NCI-H146 (cell line): Measurements from ENCODE around the gene LRMDA.

Source experiments
- DNase-seq: peaks from one replicate; lab custom pipeline; 2025; lab: John Stamatoyannopoulos, UW

The LRMDA gene

DNA sequence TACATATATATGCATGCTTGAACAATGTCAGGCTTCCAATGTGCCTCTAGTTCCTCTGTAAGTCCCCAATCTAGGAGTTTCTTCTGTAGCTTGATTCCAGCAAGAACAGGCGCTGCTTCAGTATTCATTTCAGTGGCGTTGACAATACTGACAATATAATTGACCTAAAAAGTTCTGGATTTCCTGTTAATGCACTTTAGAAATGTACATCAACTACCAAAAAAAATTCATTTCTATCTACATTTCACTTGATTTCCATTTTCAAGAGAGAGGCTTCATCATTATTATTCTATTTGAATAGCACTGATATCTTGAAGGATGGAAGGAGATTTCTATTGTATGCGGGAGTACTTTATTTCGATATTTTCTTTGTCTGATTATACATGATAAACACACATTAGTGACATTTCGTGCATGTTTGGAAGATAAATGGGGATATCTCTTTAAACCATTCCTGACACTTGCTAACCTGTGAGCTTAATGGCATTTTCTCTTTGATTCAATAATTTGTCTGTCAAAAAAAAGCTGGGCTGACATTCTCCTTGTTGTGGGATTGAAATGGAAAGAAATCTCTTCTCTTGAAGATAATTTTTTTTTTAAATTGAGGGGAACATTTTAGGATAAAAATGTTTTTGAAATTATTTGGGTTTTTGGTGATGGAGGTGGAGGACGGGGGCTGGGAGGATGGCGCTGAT is 568.2 kb downstream of the LRMDA start:
- no peak for DNase-seq

DNA sequence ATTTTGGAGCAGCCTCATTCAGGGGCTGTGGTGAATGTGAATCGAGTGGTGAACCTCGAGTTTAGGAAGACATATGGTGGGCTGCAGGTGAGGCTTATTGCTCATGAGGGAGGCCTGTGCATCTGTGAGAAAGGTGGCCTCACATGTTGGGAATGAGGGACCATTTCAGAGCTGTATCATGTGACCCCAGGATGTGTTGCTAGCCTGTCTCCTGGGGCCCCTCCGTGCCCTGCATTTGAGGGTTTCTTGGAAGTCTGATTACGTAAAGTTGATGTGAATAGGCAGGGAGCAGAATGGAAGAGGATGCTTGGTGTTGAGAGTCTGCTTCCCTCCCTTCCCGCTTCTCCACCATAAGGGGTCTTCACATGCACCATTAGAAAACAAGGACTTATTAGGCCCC is 569.1 kb downstream of the LRMDA start:
- DNase-seq: no peak

DNA sequence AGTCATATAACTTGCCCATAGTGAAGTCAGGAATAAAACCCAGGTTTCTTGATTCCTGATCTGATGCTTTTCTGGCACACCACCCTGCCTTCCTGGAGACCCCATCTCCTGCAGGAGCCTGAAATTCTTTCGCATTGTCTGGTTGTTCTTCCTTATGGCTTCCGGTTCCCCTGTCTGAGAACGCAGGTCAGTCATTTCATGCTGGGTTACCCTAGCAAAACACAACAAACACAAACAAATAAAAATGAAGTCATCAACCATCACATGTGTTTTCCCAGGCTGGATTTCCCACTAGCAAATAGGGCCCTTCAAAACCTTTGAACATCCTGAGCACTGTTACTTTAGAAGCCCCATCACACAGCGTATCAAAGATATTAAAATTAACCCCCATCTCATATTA is 569.6 kb downstream of the LRMDA start:
- no peak for DNase-seq

DNA sequence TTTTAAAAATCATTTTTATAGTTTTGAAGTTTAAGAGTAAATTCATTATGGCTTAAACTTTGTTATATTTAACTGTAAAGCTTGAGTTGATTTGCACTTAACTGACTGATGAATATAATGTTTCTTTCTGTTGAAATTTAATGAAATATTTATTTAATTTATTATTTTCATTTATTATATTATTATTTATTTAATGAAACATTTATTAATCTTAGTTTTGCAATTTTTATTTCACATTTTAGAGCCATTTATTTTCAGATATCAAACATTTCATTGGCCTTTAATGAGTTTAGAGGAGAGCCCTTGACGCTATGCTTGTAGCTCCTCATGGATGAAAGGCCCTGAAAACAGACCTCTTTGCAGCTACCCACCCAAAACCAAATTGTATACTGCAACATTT is 570.0 kb downstream of the LRMDA start:
- DNase-seq: no peak

DNA sequence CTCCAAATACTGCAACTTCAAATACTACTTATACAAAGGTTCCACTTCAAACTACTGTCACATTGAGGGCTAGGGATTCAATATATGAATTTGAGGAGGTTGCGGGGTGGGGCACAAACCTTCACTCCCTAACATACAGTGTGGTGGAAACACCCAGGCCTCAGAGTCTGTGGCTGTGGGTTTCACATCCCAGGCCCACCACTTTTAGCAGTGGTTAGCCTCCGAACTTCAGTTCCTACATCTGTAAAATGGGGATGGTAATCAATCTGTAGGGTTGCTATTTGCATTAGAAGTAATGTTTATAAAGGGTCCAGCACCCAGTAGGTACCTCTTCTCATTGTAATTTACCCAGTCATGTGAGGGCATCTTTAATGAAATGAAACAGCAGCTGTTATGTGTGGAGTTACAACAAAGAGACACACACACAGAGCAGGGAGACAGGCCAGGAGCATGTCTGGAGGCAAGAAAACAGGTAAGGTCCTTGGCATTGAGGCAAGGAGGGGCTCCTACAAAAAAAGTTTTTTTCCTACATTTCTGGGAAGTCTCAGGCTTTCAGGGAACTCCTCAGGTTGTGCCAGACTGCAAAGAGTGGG is 570.9 kb downstream of the LRMDA start:
- DNase-seq: no peak

DNA sequence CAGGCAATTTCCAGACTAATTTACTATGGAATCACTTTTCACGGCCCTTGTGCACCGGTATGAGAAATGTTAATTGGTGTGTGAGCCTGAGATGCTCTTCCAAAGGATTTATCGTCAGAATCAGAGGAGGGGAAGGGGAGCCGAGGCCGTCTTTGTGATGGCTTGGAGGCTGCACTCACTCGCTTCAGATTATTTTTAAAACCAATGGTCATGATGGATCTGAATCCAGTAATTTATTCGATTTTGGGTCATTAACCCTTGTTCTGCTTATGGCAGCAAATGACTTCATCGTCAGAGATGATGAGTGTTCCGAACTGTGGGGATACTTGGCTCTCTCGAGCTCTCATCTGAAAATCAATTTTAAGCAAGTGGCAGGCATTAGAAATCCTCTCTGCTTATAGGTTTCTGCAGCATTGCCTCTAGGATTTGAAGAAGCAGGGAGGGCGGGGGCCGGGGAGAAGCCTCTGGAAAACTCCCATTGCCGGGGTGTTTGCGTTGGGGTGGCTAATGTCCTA is 576.3 kb downstream of the LRMDA start:
- DNase-seq: no peak

DNA sequence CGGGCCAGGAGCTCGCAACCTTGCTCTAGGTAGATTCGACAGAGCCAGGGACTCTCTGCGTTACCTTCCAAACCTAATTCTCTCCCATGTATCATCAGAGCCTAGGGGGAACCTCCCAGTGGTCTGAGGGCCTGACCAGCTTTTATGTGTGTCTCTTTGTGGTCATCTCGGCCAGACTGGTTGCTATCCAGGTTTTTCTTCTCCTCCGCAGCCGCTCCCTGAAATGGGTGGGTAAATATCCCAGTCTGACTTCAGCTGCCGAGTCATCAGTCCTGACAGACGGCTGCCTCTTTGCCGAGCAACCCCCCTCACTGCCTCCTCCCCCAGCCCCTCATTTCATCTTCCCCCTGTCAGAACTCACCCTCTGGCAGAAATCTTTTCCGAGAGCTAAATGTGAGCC is 578.1 kb downstream of the LRMDA start:
- DNase-seq: no peak

DNA sequence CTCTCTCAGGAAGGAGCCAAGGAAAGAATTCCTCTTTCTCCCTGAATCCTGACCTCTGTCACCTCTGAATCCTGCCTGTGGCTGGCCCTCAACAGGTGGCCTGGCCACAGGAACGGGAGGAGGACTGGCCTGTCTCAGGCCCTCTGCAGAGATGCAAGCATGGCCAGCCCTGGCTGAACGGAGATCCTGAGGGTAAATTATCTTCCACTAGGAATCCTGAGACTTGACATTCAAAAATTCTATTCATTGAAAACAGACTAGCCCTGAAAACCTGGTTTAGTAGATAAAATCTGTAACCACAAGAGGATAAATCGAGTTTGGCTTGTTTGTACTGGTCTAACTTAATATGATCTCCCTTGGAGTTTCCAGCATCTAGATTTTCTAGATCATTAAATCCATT is 579.3 kb downstream of the LRMDA start:
- no peak for DNase-seq

DNA sequence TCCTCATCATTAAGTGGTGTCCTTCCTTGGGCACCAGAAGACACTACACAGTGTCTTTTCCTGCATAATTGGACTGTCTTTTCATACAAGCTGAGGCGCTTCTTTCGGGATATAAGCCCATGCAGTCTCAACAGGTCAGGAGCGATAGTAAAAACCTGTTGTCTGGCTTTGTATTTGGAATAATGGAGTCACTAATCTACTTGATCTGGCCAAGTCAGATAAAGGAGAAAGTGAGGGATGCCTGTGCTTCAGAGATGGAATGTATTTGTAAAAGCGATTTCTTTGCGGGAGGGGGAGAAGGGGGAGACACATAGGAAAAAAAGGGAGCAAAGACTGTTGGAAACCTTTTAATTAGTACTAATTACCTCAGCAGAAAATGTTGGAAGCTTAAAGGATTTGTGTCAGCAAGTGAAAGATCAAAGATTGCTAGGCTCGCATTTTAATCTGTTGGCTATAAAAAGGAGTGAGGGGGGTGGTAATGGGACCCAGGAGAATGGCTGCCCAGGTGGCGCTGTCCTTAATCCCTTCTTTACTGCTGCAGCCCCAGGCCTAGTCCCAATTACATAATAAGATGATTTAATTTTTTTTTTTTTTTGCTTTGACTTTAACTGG is 581.4 kb downstream of the LRMDA start:
- DNase-seq: no peak

DNA sequence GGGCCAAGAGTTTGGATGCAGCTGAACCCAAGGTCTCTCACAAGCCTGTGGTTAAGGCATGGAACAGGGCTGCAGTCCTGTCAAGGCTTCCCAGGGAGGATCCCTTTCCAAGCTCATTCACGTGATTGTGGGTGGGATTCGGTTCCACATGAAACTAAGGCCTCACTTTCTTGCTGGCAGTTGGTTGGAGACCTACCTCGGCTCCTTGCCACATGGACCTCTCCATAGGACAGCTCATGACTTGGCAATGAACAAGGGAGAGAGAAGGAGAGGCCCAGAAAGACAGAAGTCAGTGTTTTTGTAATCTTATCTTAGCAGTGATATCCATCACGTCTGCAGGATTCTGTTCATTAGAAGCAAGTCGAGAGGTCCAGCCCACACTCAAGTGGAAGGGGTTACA is 583.8 kb downstream of the LRMDA start:
- no peak for DNase-seq

DNA sequence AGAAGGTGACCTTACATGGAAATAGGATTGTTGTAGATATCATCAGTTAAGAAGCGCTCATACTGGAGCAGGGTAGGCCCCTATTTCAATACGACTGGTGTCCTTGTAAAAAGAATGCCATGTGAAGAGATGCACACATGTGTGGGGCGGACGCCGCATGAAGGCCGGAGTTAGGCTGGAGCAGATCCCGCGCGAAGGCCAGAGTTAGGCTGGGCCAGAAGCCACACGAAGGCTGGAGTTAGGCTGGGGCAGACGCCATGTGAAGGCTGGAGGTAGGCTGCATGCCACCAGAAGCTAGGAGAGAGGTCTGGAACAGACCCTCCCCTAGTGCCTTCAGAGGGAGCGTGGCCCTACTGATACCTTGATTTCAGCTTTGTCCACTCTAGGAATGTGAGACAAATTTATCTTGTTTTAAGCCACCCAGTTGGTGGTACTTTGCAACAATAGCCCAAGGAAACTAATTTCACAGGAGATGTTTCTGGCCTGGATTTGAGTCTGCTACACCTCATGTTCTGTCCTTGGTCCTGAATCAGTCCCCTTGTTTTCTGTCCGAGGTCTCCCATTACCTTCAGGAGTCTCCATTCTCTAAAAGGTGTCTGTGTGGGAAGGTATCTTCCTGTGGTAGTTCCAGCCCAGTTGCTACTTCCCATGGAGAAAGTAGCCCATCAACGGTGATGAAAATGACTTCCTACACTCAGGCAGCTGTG is 585.8 kb downstream of the LRMDA start:
- DNase-seq: no peak

DNA sequence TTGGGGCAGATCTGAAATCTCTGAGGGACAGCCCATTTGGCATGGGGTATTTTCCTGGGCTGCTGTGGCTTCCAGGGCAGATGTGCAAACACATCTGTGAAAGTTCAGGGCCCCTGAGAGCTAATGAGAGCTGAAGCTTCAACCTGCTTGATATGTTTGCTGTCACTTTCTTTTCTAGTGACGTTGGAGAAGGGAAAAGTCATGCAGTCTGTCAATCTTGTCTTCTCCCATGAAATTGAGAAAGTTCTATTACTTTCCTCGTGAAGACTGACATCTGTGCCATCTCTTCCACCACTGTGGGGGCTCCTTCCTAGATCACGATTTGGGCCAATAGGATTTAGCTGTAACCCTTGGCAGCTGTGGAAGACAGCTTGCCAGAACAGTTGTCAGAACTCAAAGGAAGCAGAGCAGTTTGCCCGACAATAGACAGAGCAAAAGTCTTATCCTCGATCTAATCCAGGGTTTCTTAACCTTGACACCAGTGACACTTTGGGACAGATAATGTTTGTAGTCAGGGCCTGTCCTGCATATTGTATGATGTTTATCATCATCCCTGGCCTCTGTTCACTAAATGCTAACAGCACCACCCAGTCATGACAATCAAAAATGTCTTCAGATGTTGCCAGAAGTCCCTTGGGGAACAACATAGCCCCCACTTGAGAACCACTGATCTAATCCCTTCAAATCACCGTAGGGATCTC is 586.5 kb downstream of the LRMDA start:
- no peak for DNase-seq

DNA sequence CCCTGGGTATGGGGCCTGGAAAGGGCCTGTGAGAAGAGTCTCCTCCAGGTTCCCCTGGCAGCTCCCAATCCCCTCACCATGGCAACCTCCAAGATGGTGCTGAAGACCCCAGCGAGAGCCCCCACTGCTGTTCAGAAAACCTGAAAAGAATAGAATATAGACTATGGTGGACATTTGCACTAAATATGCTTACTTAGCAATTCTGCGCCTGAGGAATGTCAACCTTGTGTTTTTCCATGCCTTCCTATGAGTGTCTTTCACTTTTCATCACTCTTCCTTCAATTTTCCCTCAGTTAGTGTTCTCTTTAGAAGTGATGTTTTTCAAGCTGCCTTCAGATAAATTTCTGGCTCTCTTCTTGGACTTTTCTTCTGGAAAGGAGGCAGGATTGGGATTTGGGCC is 589.2 kb downstream of the LRMDA start:
- no peak for DNase-seq

DNA sequence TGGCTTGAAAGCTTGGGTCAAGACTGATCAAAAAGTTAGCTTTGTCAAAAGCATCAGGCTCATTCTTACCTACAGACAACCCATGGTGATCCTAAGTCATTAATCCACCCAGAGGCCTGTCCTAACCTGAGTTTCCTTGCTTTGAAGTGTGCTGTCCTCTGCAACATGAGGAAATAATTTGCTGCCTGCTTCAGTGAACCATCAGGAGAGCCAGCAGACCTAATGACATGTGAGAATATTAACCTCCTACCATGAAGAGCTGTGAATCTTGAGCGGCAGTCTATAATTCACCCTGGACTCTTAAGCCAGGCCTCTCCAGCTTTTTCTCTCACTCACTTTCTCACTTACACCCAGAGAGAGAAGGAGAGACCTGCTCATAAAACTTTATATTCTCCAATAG is 590.0 kb downstream of the LRMDA start:
- DNase-seq: no peak

DNA sequence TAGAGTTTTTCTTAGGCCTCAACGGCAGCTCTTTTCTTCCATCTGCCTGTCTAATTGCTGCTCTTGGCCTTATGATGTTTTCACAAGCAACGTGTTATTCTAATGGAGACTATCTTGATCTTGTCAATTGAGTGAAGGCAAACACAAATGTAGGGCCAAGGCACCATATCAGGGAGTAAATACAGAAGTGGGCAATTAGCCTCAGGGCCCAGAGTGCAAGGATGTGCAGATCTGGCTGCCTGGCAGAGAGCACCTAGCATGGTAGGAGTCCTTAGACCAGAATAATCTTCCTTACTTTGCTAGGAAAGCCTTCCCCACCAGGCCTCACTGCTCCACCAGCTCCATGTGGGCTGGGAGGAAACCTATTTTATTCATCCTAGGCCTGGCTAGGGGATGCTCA is 590.9 kb downstream of the LRMDA start:
- DNase-seq: peak; percentile 60

DNA sequence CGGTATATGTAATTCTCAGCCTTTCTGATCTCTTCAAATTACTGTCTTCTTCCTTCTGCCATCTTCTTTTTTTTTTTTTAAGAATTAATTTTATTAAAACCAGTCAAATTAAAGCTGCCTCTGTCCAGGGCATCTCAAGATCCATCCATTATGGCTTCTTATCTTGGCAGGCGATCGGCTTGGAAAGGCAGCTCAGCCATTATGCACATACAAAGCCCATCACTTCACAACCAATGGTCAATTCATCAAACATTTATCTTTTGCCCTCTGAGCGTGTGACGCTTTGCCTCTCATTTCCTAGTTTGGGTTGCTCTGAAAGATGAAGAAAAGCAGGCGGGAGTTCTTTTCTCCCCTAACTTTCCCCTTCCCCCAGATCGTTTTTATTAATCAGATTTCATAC is 591.6 kb downstream of the LRMDA start:
- no peak for DNase-seq

DNA sequence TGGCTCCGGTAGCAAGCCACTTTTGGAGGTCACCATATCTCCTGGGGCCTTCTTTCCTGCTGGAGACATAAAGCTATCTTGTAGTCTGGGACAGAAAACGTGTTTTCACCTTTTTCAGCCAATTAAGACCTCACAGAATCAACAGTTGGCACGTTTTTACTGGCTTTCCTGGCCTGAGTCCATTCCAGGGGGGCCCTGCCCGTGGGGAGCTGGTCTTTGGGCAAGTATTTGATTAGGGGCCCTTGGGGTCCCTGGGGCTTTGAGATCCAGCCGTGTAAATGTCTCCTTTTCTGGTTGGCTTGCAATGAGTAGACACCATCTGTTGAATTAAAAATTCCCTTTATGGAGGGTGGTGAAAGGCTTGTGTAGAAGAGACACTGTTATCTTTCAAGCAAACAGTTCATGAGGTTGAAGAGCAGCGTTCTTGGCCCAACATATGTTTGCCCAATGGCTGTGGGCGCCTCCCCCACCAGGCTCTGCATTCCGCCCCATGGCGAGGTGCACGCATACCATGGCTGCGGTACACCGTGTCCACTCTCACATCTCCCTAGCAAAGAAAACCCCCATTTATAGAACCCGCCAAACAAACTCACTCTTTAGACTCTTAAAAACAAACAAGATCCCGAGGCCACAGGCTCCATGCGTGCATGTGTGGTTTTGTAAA is 593.2 kb downstream of the LRMDA start:
- DNase-seq: no peak

DNA sequence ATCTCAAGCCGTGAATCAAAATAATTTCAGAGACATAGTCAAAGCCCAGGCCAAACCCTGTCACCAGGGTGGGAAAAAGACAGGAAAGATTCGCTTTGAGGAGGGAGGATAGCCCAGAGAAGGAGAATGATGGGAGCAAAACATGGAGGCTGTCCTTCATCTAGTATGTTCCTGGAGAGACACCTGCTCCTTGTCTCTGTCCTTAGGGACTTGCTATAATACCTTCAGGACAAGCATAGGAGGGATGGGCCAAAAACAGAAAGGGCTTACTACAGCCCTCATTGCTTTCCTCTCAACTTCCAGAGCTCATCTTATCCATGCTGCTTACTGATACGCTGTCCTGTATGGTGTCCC is 593.7 kb downstream of the LRMDA start:
- DNase-seq: no peak

DNA sequence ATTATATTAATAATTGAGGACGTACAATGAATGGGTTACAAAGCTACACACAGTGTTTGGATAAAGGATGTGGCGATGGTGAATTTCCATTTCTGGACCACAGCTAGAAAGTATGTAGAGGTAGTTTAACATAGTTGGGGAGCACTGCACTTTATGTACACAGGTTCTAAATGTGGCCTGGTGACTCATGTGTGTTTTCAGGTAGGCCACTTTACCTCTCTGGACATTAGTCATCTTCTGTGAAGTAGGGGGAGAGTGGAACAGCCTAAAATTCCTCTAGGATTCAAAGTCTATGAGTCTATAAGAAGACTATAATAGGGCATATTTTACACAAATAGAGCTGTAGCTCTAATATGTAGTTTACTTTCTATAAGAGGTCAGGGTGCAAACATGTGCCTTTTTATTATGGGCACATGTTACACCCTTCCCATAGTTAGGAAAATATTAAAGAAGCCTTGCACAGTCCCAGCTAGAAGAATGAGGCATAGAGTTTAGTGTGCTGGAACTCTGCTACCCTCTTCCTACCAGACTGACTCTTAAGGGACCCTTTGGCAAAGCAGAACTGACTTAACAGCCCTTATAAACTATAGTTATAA is 594.9 kb downstream of the LRMDA start:
- DNase-seq: no peak

DNA sequence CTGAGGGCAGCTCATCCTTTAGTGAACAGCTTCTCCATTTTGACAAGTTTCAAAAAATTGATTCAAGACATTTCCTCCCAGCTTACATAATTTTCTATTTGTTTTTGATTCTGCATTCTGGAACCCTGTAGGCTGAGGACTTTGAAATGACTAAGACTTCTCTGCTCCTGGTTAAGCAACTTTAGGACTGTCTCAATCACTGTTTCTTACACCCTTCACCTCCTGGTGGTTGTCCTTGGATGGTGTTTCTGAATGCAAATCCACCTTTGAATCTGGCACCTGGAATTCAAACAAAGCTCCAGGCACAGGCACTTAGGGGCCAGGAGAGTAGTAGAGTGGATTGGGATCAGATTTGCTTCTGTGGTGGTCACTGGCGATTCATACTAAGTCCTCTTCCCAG is 595.5 kb downstream of the LRMDA start:
- no peak for DNase-seq

DNA sequence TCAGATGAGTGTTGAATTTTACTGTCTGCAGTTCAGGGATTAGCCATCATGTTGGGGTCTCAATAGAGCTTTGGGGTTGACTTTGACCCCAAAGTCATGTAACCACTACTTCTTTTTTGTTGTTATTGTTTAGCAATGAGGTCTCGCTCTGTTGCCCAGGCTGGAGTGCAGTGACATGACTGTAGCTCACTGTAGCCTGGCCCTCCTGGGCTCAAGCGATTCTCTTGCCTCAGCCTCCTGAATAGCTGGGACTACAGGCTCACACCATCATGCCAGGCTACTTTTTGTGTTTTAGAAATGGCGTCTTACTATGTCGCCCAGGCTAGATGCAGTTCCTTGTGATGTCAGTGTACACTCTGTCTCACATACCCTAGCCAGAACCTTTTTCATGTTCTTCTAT is 598.4 kb downstream of the LRMDA start:
- no peak for DNase-seq

DNA sequence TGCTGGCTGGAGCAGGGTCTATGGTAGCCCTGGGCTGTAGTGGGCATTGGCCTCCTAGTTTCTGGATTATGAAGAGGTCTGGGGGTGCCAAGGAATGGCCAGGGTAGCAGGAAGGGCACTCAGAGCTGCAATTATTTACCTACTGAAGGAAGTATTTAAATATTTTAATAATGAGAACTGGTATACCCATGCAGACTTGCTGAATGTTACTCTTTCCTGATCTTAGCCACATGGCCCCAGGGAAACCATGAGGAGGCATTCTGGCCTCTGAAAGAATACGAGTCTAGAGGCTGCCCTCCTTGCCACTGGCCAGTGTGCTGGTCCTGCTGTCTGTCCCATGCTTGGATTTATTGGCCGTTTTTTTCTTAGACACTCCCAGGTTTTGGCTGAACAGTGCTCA is 599.7 kb downstream of the LRMDA start:
- DNase-seq: no peak
